T-helper 17 cell (primary cell): ENCODE measurements around the gene ELAVL1. TPM values are rescaled to one million over a fixed set of nuclear protein-coding genes. Genes with fewer than 3 reads are reported as not detected.

Experiments used
- ATAC-seq: fragments of 150-1000 bp; cut with Tn5 transposase; 2 replicates; pipeline ENCODE4 v1.10.0; 2021; ENCODE audit warnings: mild to moderate bottlenecking, moderate library complexity
- DNase-seq, 3 donors: peaks; one replicate each; pipeline versions ENCODE4 v3.0.0 to v3.0.0-alpha.2; 2020 to 2021
- H3K9me3 ChIP-seq: one replicate; pipeline ENCODE4 v1.7.0; 2013; ENCODE audit warnings: low read length, mild to moderate bottlenecking; ENCODE audit not compliant: control insufficient read depth, poor library complexity, severe bottlenecking
- H3K27ac Mint-ChIP-seq: one replicate; pipeline ENCODE4 v1.8.0; 2022; ENCODE audit warnings: mild to moderate bottlenecking, moderate library complexity, mixed read lengths
- H3K27me3 Mint-ChIP-seq: one replicate; pipeline ENCODE4 v1.8.0; 2022; ENCODE audit warnings: mixed read lengths
- H3K36me3 Mint-ChIP-seq: one replicate; pipeline ENCODE4 v1.8.0; 2022; ENCODE audit warnings: low read depth, mixed read lengths
- H3K4me1 Mint-ChIP-seq: one replicate; pipeline ENCODE4 v1.8.0; 2022; ENCODE audit warnings: mild to moderate bottlenecking, mixed read lengths
- H3K4me3 Mint-ChIP-seq: one replicate; pipeline ENCODE4 v1.8.0; 2022; ENCODE audit warnings: mild to moderate bottlenecking, moderate library complexity, mixed read lengths
- total RNA-seq, 4 donors: library from RNA in 2 of 4; stranded (reverse) in 2 of 4; gene quantifications; one replicate each; pipeline ENCODE4 v1.2.3 and lab custom pipeline; 2022 to 2026

Gene ELAVL1
- total RNA-seq, 2 donors from 2014 or later, result 37.5 to 40.7 TPM

DNA sequence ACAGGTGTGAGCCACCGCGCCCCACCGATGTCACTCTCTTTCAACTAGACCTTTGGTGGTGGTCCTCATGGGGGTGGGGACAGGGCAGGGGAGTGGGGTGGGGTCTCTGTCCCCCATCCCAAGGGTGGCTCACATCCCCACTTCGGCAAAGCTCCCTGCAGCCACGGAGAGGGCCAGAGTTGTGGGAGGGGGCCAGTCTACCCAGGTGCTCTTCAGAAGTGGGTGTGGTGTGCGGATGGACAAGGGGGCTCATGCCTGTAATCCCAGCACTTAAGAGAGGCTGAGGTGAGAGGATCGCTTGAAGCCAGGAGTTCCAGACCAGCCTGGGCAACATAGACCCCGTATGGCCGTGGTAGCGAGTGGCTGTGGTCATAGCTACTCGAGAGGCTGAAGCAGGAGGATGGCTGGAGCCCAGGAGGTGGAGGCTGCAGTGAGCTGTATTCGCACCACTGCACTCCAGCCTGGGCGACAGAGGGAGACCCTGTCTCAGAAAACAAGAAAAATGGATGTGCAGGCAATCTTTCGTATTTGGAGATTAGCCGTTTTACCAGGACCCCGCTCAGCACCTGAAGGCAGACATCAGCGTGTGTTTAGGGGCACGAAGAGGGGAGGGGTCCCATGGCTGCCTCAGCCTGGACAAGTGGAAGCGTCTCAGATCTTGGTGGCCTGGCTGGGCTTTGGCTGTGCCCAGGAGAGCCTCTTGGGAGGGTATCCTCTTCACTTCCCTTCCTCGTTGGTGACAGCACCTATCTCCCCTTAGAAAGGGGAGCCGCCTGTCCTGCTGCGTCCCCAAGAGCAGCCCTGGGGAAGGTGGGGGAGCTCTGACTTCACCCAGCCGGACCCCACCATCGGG is 90.0 kb downstream of the ELAVL1 start:
- H3K9me3 ChIP-seq, result no peaks in the 10 kb centered on the region
- H3K27ac Mint-ChIP-seq, result peak overlapping the region; percentile 14
- H3K4me3 Mint-ChIP-seq, result peak overlapping the region; percentile 86
- ATAC-seq, result no peak
- peaks cover 13% of the 10 kb centered on the region for H3K36me3 Mint-ChIP-seq
- peaks cover 20% of the 10 kb centered on the region for H3K4me1 Mint-ChIP-seq
- no peak for DNase-seq
- peaks cover 10% of the 10 kb centered on the region for H3K27me3 Mint-ChIP-seq

DNA sequence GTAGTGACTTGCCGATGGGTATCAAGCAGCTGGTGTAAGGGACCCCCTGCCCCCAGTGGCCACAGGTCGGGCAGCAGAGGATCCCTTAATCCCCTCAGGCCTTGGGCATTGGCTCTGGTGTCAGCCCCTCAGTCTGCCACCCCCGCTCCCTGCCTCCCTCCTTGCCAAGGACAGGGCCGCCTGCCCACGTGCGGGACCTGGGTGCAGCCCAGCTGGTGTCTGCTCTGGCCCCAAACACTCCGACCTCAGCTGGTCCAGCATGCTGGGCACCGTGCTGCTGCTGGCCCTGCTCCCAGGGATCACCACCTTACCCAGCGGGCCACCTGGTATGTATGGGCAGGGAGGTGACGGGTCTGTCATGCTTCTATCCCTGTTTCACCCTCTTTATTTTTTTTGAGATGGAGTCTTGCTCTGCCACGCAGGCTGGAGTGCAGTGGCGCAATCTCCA is 90.8 kb downstream of the ELAVL1 start, which contains the start of gene TGFBR3L:
Gene TGFBR3L (plus strand): TSS at position 233 of the 448 bp plus-strand sequence.
- no peak for DNase-seq
- Mint-ChIP-seq H3K4me3 (peak within 1 kb of the TSS; percentile 86), H3K27ac (no peak within 1 kb of the TSS)

DNA sequence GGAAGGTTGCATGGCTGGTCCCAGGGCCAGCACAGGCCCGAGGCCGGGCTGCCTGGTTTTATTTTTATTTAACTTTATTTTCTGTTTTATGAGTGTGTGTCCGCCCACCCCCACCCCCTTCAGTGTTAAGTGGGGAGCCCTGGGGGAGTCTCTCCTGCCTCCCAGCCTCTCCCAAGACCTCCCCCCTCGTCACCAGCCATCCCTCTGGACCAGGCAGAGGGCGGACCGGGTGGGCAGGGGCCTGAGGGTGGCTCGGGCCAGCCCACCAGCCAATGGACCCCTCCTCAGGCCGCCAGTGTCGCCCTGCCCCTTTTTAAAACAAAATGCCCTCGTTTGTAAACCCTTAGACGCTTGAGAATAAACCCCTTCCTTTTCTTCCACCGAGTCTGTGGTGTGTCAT is 91.3 kb downstream of the ELAVL1 start:
- ATAC-seq (no peak), DNase-seq (no peak)
- no peak overlapping the region for H3K27ac Mint-ChIP-seq
- H3K4me1 Mint-ChIP-seq, result peaks cover 14% of the 10 kb centered on the region
- no peak overlapping the region for H3K4me3 Mint-ChIP-seq
- H3K27me3 Mint-ChIP-seq, result peaks cover 6% of the 10 kb centered on the region
- no peaks in the 10 kb centered on the region for H3K9me3 ChIP-seq
- peaks cover 11% of the 10 kb centered on the region for H3K36me3 Mint-ChIP-seq

More for the DNA sequence above, 90.8 kb downstream of the ELAVL1 start, which contains the start of gene TGFBR3L:
- H3K27me3 Mint-ChIP-seq, result peaks cover 6% of the 10 kb centered on the region
- no peaks in the 10 kb centered on the region for H3K9me3 ChIP-seq
- ATAC-seq, result no peak
- H3K36me3 Mint-ChIP-seq, result peaks cover 11% of the 10 kb centered on the region
- H3K4me1 Mint-ChIP-seq, result peaks cover 15% of the 10 kb centered on the region

DNA sequence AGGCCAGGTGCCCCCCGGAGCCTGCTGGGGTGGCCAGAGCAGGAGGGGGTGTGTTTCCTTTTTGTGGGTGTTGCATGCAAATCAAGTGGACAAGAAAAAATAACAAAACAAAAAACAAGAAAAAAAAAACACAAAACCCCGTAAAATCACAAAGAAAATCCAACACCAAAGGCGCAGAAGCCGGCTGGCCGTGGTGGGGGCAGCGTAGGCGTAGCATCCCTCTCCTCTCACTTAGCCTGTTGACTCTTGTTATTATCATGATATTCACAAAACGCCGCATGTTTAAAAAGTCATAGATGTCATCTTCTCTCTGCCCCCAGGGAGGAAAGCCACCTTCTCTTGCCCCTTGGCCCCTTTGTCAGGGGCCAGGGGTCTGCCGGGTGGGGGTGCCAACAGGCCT is 91.8 kb downstream of the ELAVL1 start:
- no peaks in the 10 kb centered on the region for H3K9me3 ChIP-seq
- H3K4me1 Mint-ChIP-seq, result peaks cover 14% of the 10 kb centered on the region
- H3K4me3 Mint-ChIP-seq, result no peak overlapping the region
- H3K36me3 Mint-ChIP-seq, result peaks cover 11% of the 10 kb centered on the region
- no peak for ATAC-seq
- peaks cover 6% of the 10 kb centered on the region for H3K27me3 Mint-ChIP-seq
- no peak for DNase-seq
- H3K27ac Mint-ChIP-seq, result no peak overlapping the region

DNA sequence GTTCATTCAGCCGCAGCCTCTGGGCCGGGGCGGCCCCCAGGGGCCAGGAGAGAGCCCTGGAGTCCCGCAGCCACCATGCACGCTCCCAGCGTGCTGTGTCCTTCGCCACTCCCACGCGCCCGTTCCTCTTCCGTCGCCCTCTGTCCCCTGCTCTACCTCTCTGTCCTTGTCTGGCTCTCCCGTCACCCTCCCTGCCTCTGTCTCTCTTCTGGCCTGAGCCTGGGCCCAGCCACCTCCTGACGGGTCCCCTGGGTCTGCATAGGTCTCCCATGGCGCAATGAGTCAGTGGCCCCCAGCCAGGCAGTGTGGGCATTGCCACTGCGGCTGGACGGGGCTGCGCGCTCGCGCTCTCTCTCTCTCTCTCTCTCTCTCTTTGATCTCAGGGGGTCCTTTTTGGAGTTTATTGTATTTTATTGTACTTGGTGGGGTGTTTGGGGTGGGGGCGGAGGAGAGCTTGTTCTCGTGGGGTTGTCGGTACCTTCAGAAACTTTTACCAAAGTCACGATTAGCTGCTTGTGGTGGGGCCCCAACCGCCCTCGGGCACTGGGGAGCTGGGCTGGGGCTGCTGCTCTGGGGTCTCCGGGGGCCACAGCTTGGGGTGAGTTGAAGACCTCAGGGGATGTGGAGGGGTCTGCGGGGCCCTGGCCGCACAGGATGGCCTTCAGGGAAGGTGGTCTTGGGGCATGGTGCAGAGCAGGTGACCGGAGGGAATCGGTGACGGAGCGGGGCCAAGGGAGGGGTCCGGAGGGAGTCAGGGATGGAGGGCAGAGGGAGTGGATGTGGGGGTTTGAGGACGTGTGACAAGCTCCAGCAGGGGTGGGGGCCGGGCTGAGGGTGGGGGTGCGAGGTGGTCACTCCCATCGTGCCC is 92.5 kb downstream of the ELAVL1 start:
- Mint-ChIP-seq H3K4me1 (peaks cover 11% of the 10 kb centered on the region), H3K27ac (no peak overlapping the region), H3K4me3 (peak overlapping the region; percentile 59), H3K36me3 (peaks cover 11% of the 10 kb centered on the region), H3K27me3 (peaks cover 6% of the 10 kb centered on the region)
- no peak for ATAC-seq
- H3K9me3 ChIP-seq, result no peaks in the 10 kb centered on the region
- DNase-seq, result no peak

DNA sequence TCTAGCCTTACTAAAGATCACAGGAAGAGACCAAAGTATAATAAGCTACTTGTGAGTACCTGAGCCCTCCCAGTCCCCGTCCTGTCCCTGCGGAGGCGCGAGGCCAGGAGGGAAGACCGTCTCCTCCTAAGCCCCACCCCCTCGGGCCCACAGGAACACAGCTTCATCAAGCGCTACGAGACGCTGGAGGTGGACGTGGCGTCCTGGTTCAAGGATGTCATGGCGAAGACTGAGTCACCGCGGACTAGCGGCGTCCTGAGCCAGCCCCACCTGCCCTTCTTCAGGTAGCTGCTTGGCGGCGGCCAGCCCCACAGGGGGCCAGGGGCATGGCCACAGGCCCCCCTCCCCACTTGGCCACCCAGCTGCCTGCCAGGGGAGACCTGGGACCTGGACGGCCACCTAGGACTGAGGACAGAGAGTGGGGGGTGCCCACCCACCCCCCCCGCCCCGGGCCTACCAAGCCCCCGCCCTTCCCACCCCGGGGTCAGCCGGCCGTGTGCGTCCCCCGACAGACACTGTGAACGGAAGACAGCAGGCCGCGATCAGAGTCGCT is 93.2 kb downstream of the ELAVL1 start:
- H3K27me3 Mint-ChIP-seq, result peaks cover 6% of the 10 kb centered on the region
- H3K27ac Mint-ChIP-seq, result no peak overlapping the region
- DNase-seq (no peak), ATAC-seq (no peak)
- no peaks in the 10 kb centered on the region for H3K9me3 ChIP-seq
- peaks cover 11% of the 10 kb centered on the region for H3K36me3 Mint-ChIP-seq
- H3K4me1 Mint-ChIP-seq, result peaks cover 13% of the 10 kb centered on the region
- H3K4me3 Mint-ChIP-seq, result no peak overlapping the region

DNA sequence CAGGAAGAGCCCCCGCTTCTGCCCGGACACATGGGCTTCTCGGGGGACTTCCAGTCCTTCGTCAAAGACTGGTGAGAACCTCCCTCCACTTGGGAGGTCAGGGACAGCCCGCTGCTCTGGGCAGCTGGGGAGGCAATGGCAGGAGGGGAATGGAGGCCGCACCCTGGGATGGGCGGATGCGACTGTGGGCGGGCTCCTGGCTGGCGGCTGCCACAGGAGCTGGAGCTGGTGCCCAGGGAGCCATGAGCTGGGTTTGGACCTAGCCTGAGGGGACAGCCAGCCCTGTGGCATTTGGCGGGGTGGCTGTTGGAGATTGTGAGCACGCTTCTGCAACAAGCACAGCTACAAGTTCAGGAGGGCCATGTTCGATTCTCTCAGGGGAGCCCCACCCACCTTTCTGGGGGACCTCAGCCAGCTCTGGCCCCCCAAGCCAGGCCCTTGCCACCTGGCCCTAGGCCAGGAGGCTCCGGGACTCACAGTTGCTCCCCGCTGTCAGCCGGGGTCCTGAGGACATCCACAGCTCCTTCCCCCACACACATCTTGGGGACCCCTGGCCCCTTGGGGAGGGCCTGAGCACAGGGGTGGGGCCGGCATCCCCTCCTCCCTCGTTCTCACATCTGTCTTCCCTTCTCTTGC is 93.8 kb downstream of the ELAVL1 start:
- Mint-ChIP-seq H3K4me3 (no peak overlapping the region), H3K27ac (no peak overlapping the region), H3K4me1 (peaks cover 13% of the 10 kb centered on the region), H3K36me3 (peaks cover 11% of the 10 kb centered on the region), H3K27me3 (peaks cover 6% of the 10 kb centered on the region)
- DNase-seq (no peak), ATAC-seq (no peak)
- no peaks in the 10 kb centered on the region for H3K9me3 ChIP-seq

DNA sequence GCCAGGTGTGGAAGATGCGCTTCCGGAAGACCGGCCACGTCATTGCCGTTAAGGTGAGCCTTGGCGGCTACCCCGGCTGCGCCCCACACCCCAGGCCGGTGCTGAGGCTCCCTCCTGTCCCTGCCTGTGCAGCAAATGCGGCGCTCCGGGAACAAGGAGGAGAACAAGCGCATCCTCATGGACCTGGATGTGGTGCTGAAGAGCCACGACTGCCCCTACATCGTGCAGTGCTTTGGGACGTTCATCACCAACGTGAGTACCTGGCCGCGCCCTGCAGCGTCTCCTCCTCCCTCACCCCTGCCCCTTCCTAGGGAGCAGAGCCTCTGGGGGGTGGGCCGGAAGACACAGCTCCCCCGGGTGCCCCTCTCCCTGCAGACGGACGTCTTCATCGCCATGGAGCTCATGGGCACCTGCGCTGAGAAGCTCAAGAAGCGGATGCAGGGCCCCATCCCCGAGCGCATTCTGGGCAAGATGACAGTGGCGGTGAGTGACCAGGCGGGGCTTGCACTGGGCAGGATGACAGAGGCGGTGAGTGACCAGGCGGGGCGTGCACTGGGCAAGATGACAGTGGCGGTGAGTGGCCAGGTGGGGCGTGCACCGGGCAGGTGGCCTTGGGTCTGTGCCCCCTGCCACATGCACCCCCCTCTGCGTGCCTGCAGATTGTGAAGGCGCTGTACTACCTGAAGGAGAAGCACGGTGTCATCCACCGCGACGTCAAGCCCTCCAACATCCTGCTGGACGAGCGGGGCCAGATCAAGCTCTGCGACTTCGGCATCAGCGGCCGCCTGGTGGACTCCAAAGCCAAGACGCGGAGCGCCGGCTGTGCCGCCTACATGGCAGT is 94.9 kb downstream of the ELAVL1 start:
- Mint-ChIP-seq H3K4me3 (no peak overlapping the region), H3K36me3 (peaks cover 11% of the 10 kb centered on the region), H3K4me1 (peaks cover 15% of the 10 kb centered on the region), H3K27ac (no peak overlapping the region), H3K27me3 (peaks cover 4% of the 10 kb centered on the region)
- no peak for ATAC-seq
- no peaks in the 10 kb centered on the region for H3K9me3 ChIP-seq
- DNase-seq, result no peak

DNA sequence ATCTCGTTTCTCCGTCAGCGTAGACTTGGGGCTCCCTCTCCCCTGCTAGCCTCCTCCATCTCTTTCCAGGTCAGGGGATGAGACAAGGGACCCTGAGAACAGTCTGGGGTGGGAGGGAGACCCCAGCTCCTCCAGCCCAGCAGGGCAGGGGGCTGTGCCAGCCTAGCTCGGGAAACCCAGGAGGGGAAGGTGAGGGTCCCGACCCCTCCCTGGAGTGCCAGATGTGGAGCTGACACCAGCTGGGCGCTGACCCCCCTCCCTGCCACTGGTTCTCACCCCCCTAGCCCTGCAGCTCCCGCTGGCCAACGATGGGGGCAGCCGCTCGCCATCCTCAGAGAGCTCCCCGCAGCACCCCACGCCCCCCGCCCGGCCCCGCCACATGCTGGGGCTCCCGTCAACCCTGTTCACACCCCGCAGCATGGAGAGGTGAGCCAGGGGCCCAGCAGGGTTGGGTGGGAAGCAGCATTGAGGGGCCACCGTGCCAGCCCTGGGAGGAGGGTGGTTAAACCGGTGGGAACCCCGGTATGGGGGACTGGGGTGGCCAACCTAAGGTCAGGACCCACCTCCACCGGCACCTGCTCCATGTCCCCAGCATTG is 95.9 kb downstream of the ELAVL1 start:
- ATAC-seq, result no peak

DNA sequence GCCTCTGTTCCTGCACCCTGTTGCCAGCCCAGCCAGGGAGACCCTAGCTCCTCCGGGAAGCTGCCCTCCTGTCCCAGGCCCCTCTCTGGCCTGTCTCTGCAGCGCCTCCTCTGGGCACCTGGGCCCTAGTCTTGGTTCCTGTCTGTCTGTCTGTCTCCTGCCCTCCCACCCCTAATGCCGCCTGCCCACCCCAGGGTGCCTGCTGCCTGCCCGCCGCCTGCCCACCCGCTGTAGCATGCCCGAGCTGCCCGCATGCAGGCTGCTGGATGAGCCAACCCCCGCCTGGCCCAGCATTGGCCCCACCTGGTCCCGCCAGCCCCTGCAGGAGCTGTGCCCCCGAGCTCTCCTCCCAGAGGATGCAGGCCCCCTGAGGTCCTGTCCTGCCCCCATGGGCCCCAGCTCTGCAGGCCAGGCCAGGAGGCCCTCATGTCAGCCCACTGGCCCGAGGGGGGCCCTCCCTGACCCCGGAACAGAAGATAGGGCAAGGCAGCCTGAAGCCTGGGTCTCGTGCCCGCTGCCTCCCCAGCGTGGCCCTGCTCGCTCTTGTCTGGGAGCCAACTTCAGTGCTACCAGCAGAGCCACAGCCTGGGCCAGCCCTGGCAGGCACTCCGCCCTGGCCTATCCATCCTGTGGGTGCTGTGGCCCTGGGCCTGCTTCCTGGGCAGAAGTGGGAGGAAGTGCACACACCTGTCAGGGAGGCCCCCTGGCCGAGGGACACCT is 96.5 kb downstream of the ELAVL1 start:
- Mint-ChIP-seq H3K4me3 (no peak overlapping the region), H3K27ac (no peak overlapping the region), H3K36me3 (peaks cover 11% of the 10 kb centered on the region), H3K4me1 (peaks cover 23% of the 10 kb centered on the region), H3K27me3 (no peaks in the 10 kb centered on the region)
- ATAC-seq (no peak), DNase-seq (no peak)
- H3K9me3 ChIP-seq, result no peaks in the 10 kb centered on the region

More for the DNA sequence above, 95.9 kb downstream of the ELAVL1 start:
- H3K9me3 ChIP-seq, result no peaks in the 10 kb centered on the region
- H3K4me1 Mint-ChIP-seq, result peaks cover 20% of the 10 kb centered on the region
- no peak for DNase-seq
- H3K27ac Mint-ChIP-seq, result no peak overlapping the region
- H3K27me3 Mint-ChIP-seq, result no peaks in the 10 kb centered on the region
- no peak overlapping the region for H3K4me3 Mint-ChIP-seq
- peaks cover 11% of the 10 kb centered on the region for H3K36me3 Mint-ChIP-seq
